CD4-positive, alpha-beta T cell treated with Interleukin-1 beta for 1 hour (primary cell): ENCODE measurements around the gene FLNC.

Source experiments
- DNase-seq, 2 donors: peaks; one replicate each; pipeline ENCODE4 v3.0.0-alpha.2; 2020 to 2022

Gene FLNC

GRCh38 chr7:128879939-128880746 is 49.9 kb downstream of the FLNC start:
- DNase-seq: no peak

GRCh38 chr7:128880791-128881457 is 50.7 kb downstream of the FLNC start:
- no peak for DNase-seq

- no peak for DNase-seq
These were observed 51.4 kb downstream of the FLNC start for GRCh38 chr7:128881458-128882125.

DNA sequence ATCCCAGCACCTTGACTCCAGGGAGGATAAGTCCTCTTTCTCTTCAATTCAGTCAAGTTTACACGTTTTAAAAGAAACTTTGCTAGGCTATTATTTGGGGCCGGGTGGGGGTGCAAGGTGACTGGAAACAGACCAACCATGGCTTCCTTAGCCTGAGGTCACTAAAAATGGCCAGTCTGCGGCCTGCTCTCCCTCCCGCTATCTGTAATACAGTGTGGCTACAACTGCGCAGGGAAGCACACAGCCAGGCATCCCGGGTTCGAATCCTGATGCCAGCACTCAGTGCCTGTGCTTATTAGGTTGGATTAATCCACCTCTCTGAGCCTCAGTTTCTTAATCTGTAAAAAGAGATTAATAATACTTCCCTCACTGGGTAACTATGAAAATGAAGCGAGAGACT is 51.9 kb downstream of the FLNC start:
- DNase-seq: no peak

- peak; percentile 80 to 85 for DNase-seq
These were observed 53.6 kb downstream of the FLNC start for GRCh38 chr7:128883622-128884448.

DNA sequence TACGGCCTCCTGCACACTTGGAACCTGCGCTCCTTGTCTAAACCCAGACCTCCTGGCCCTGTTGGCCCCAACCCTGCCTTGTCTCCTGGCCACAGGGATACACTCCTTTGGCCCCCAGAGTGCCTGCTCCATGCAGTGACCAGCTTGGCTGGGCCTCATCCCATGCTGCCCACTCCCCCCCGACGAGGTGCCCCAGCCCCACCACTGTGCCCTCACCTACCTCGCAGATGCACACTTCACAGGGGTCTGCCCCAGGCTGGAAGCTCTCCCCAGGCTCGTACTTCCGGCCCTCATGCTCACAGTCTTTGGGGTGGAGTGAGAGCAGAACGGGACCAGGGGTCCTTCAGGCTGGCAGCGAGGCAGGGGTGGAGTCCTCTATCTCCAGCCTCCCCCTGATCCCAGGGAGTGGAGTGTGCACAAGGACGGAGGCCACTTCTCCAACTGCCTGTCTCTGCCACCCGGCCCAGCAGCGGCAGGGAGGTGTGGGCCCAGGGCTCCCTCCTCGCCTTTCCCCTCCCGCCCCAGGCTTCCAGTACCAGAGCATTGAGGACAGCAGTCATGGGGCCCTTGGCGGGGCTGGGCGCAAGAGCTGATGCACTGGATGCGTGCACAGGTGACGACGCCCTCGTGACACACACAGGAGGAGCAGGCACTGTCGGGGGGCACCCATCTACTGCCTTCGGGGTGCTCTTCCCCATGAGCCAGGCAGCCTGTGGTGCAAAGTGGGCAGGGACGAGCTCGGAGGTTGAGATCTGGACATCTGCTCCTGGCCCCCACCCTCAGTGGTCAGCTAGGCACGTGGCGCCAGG is 54.6 kb downstream of the FLNC start:
- DNase-seq: no peak

- DNase-seq: no peak
These were observed 55.4 kb downstream of the FLNC start for GRCh38 chr7:128885370-128886187.

- no peak for DNase-seq
These were observed 56.4 kb downstream of the FLNC start for GRCh38 chr7:128886391-128887168.

DNA sequence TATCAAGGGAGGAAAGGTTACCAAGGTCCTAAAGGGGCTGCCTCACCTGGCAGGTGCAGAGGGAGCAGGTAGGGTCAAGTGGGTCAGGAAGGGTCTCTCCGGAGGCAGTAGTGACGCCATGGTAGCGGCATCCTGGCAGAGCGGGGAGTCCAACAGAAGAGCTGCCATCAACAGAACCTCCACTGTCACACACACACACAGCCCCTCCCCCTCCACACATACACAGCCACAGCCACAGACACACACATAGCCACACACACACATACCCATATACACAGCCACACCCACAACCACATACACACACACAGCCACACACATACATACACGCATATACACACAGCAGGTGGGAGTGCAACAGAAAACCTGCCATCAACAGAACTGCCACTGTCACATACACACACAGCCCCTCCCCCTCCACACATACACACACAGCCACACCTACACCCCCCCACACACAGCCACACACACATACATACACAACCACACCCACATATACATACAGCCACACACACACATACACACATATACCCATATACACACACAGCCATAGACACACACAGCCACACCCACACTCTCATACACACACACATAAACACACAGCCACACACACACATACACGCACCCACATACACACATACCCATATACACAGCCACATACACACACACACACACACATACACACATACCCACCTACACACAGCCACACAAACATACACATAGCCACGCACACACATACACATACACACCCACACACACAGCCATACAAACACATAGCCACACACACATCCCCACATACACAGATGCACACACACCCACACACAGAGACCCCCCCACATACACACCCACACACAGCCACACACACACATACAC is 57.2 kb downstream of the FLNC start:
- no peak for DNase-seq

GRCh38 chr7:128888039-128888755 is 58.0 kb downstream of the FLNC start:
- DNase-seq: no peak

DNA sequence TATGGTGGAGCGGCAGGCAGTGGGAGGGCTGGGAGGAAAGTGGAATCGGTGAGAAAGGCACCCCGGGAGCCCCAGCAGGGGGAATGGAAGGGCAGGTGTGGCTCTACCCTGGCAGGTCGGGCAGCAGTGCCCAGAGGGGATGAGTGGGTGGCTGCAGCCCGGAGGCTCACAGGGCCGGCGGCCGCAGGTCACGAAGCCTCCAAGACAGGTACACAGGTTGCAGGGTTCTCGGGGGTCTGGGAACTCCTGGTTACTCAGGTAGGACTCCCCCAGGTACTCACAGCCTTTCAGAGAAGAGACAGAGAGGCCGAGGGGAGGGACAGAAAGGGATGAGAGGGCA is 58.5 kb downstream of the FLNC start:
- DNase-seq: no peak

DNA sequence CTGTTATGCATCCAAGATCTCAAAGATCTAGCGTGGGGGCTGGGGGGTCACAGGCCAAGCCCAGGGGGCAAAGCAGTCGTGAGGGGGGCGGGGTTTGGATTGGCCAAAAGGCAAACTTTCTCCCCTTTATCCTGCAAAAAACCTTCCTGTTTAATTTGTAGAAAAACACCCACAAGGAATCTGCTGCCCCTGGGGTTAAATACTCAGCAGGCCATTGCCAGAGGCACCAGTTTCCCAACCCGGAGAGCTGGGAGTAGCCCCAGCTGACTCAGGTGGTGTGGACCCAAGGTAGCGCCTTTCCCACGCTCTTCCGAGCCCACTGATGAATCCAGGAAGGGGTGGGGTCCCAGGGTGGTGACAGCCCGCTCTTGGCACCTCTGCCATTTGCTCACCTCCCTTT is 58.9 kb downstream of the FLNC start:
- DNase-seq: no peak

DNA sequence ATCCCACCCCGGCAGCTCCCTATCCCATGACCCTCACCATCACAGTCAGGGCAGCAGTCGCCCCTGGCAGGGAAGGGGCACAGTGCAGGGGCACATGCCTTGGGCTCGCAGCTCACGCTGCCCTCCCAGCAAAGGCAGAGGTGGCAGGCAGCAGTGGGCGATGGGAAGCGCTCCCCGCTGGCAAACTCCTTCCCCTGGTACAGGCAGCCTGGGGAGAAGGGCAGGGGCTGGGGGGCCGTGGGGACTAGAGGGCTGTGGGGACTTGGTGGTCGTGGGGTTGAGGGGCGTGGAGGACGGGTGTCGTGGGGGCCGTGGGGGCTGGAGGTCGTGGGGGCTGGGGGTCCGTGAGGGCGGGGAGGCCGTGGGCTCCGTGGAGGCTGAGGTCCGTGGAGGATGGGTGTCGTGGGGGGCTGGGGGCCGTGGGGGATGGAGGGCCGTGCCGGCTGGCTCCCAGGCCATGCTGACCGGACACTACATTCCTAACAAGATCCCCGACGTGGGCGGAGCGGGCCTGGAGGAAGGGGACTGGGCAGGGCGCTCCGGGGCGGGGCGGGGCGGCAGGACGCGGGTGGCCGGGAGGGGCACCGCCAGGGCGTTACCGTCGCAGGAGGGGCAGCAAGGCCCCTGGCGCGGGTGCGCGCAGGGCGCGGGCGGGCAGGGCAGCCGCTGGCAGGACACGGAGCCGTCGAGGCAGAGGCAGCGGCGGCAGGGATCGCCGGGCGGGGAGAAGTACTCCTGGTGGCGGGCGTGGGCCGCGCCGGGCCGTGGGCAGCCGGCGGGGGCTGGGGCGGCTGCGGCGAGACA is 60.3 kb downstream of the FLNC start:
- DNase-seq: no peak

GRCh38 chr7:128891110-128891941 is 61.1 kb downstream of the FLNC start:
- DNase-seq: peak in 1 of 2 donors; percentile 25

- DNase-seq: no peak
These were observed 61.7 kb downstream of the FLNC start for GRCh38 chr7:128891942-128892269.

DNA sequence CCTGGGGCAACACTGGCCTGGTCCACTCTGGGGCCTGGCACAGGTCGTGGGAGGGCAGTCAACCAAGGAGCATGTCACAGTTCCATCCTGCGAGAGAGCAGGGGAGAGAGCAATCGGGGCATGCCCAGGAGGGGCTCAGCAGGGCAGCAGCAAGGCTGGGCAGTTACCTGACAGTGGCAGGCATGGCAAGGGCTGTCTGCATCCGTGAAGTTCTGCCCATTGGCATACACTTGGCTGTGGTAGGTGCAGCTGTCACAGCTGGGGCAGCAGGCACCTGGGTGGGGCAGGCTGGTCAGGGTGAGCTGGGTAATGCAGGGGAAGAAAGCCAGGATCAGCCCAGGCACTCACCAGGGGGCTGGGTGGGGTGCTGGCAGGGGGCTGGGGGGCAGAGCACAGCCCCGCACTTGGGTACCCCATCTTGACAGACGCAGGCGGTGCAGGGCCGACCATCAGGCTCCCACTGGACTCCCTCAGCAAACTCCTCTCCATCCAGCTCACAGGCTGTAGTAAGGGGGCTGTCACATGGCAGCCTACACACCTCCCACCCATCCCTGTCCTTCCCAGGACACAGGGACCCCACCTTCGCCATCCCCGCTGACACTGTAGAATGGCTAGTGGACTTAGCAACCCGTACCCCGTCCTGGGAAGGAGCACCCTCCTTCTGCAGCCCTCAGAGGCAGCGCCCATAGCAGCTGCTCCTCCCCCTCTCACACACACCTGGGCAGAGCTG is 62.5 kb downstream of the FLNC start:
- DNase-seq: no peak
